Skeletal muscle tissue (tissue), 4 donors: ENCODE results near the gene DPF1. TPM values are rescaled to one million over a fixed set of nuclear protein-coding genes. Genes with fewer than 3 reads are reported as not detected.
"Not testable (repeated sequence)": the region's sequence is repeated elsewhere in the genome, so short reads cannot be mapped to it uniquely, and the experiment has no call there.

Source experiments
- H3K27ac ChIP-seq: one replicate; pipeline ENCODE4 v1.7.0; 2013; ENCODE audit warnings: mild to moderate bottlenecking, low read depth, low read length, inconsistent platforms
- H3K27me3 ChIP-seq, 3 donors: one replicate each; pipeline ENCODE4 v1.7.0; 2013; ENCODE audit warnings: low read length in 3 of 3; ENCODE audit not compliant: control insufficient read depth in 3 of 3, insufficient read depth in 3 of 3
- H3K36me3 ChIP-seq, 3 donors: one replicate each; pipeline ENCODE4 v1.7.0; 2013; ENCODE audit warnings: low read length in 3 of 3; ENCODE audit not compliant: control insufficient read depth in 3 of 3, insufficient read depth in 3 of 3
- H3K4me1 ChIP-seq, 3 donors: one replicate each; pipeline ENCODE4 v1.7.0; 2013; ENCODE audit warnings: low read length in 3 of 3, mild to moderate bottlenecking in 3 of 3; ENCODE audit not compliant: control insufficient read depth in 3 of 3, insufficient read depth in 3 of 3
- H3K4me3 ChIP-seq, 3 donors: one replicate each; pipeline ENCODE4 v1.7.0; 2013; ENCODE audit warnings: low read length in 3 of 3
- H3K9ac ChIP-seq, 3 donors: one replicate each; pipeline ENCODE4 v1.7.0; 2013; ENCODE audit warnings: low read length in 3 of 3, mild to moderate bottlenecking in 3 of 3, moderate library complexity in 2 of 3, low read depth in 1 of 3
- H3K9me3 ChIP-seq, 3 donors: one replicate each; pipeline ENCODE4 v1.7.0; 2013; ENCODE audit warnings: low read length in 3 of 3; ENCODE audit not compliant: control insufficient read depth in 3 of 3
- total RNA-seq: library from RNA; depleted of rRNA; stranded (reverse); fragments of >200 nt; gene quantifications from one replicate; pipeline ENCODE4 v1.2.3, GENCODE V29; 2014
- donor health status: Osteomylitis.

The DPF1 gene
- total RNA-seq, 1 donor from 2014 or later, result 1.0 TPM

DNA sequence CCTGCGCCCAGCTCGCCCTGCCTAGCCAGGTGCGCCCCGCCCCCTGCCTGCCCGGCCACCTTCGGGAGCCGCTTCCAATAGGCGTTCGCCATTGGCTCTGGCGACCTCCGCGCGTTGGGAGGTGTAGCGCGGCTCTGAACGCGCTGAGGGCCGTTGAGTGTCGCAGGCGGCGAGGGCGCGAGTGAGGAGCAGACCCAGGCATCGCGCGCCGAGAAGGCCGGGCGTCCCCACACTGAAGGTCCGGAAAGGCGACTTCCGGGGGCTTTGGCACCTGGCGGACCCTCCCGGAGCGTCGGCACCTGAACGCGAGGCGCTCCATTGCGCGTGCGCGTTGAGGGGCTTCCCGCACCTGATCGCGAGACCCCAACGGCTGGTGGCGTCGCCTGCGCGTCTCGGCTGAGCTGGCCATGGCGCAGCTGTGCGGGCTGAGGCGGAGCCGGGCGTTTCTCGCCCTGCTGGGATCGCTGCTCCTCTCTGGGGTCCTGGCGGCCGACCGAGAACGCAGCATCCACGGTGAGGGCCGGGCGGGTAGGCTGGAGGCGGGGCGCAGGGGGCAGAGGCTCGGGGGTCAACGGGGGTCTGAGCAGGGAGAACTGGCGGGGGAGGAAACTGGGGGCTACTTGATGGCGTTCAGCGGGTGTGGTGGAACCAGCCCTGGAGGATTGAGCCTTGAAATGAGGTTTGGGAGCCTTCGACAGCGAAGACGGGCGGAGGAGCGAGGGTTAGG is 40.6 kb upstream of the DPF1 start, which contains the start of gene SPINT2:
Gene SPINT2, plus strand, starts transcription at position 88 of the 727 bp plus-strand sequence. Its CDS starts 320 bp downstream, at position 408.
- Histone ChIP-seq H3K9ac (peak within 1 kb of the TSS in 1 of 3 donors; percentile 40), H3K27ac (no peak within 1 kb of the TSS)

DNA sequence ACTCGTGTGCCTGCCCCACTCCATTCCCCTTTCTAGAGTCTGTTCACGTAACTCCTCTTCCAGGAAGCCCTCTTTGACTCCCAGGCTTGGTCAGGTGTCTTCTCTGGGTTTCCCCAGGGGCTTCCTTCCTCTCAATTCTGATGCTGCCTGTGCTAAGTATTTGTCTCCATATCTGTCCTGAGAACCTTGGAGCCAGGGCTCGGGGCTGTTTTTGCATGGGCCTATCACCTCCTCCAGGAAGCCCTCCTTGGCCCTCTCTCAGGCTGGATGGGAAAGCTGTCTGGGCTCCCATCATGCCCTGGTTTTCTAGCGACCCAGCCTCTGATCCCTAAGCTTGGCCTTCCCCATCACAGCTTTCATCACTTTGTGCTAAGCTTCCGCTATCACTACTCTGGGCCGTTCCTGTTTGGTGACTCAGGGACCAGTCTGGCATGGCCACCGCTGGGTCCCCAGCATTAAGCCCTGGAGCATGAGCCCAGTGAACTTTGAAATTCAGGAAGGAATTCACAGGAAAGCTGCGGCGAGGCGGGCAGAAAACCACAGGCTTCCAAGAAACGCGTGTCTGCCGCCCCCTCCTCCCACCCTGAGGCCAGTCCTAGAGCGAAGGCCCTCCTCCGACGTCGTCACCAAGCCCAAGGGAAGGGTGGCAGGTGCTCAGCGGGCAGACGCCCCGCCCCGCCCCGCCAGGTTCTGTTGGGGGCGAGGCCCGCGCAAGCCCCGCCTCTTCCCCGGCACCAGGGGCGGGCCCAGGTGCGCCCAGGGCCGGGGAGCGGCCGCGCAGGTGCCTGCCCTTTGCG is 39.9 kb upstream of the DPF1 start:
- H3K36me3 ChIP-seq, result no peaks in the 10 kb centered on the region
- H3K9me3 ChIP-seq, result no peaks in the 10 kb centered on the region
- no peak overlapping the region for H3K27ac ChIP-seq
- H3K4me3 ChIP-seq, result peak overlapping the region; percentile 38 to 65 (median 58)
- peaks cover 0 to 10% (median 10%) of the 10 kb centered on the region in 3 donors for H3K4me1 ChIP-seq
- H3K9ac ChIP-seq, result peak overlapping the region in 1 of 3 donors; percentile 40
- H3K27me3 ChIP-seq, result peaks cover 15 to 22% (median 19%) of the 10 kb centered on the region in 3 donors

More for the DNA sequence above, 40.6 kb upstream of the DPF1 start, which contains the start of gene SPINT2:
- Histone ChIP-seq H3K36me3 (no peaks in the 10 kb centered on the region), H3K27me3 (peaks cover 15 to 22% (median 19%) of the 10 kb centered on the region in 3 donors), H3K9me3 (no peaks in the 10 kb centered on the region), H3K4me3 (peak within 1 kb of the TSS; percentile 43 to 65 (median 58)), H3K4me1 (peaks cover 0 to 10% (median 10%) of the 10 kb centered on the region in 3 donors)

DNA sequence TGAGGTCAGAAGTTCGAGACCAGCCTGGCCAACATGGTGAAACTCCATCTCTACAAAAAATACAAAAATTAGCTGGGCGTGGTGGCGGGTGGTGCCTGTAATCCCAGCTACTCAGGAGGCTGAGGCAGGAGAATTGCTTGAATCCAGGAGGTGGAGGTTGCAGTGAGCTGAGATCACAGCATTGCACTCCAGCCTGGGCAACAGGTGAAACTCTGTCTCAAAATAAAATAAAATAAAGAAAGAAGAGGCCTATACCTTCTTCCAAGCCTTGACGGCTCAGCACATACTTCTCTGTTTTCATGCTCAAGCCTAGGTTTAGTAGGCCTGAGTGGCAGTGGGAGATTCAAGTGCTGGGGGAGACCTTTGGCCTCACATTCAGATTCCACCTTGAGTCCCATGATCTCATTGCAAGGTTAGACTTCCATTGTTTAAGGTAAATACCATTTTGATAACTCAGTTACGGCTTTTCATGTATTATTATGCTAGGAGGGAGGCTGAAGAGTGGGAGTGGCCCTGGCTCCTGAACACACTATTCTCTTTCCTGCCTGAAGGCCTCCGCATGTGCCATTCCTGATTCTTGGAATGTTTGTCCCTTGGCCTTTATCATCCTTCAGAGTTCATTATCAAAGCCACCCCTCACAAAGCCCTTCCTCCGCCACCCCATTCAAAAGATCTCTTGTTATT is 38.7 kb upstream of the DPF1 start:
- Histone ChIP-seq H3K4me3 (no peak overlapping the region), H3K27ac (no peak overlapping the region), H3K36me3 (no peaks in the 10 kb centered on the region), H3K27me3 (peaks cover 15 to 22% (median 19%) of the 10 kb centered on the region in 3 donors), H3K9ac (no peak overlapping the region), H3K4me1 (peaks cover 0 to 10% (median 10%) of the 10 kb centered on the region in 3 donors), H3K9me3 (no peaks in the 10 kb centered on the region)

DNA sequence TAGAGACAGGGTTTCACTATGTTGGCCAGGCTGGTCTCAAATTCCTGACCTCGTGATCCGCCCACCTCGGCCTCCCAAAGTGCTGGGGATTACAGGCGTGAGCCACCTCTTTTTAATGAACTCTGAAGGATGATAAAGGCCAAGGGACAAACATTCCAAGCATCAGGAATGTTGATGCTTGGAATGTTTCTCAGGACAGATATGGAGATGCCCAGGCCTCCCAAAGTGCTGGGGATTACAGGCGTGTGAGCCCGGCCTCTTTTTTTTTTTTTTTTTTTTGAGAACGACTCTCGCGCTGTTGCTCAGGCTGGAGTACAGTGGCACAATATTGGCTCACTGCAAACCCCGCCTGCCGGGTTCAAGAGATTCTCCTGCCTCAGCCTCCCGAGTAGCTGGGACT is 37.9 kb upstream of the DPF1 start:
- H3K4me1 ChIP-seq, result peaks cover 0 to 10% (median 10%) of the 10 kb centered on the region in 3 donors
- H3K9me3 ChIP-seq, H3K27ac ChIP-seq, H3K4me3 ChIP-seq, H3K36me3 ChIP-seq, H3K9ac ChIP-seq: not testable (repeated sequence)
- peaks cover 15 to 22% (median 22%) of the 10 kb centered on the region in 3 donors for H3K27me3 ChIP-seq

DNA sequence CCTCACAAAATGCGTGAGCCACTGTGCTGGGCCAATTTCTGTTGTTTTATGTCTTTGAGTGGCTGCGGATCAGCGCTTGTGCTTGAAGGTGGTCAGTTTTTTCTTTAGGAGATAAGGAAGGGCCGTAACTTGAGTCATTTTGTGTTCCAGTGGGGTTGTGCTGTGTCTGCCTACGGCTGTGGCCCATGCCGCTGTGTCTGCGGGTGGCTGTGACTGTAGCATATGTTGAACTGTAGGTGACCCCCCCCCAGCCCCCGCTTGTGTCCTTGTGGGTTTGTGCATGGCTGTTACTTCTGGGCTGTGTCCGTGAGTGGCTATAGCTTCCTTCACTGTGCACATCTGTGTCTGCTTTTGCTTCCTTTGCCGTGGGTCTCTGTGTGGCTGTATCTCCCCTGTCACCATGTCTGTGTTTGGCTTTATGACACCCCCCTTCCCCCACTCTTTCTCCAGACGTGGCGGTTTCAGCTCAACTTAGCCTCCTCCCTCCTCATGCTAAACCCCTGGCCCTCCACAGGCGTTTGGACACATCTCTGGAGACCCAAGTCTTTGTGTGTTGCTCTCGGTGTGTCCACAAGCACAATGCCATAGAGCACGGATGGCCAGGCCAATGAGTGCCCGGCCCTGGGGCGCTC is 31.5 kb upstream of the DPF1 start:
- Histone ChIP-seq H3K9ac (peak overlapping the region in 1 of 3 donors; percentile 73), H3K36me3 (no peaks in the 10 kb centered on the region), H3K27ac (peak overlapping the region; percentile 36), H3K27me3 (peaks cover 16 to 30% (median 28%) of the 10 kb centered on the region in 3 donors), H3K4me1 (peaks cover 13 to 17% (median 15%) of the 10 kb centered on the region in 3 donors), H3K4me3 (peak overlapping the region; percentile 33 to 68 (median 60)), H3K9me3 (no peaks in the 10 kb centered on the region)

- H3K9ac ChIP-seq, result peak overlapping the region; percentile 0 to 74 (median 32)
- H3K27me3 ChIP-seq, result peaks cover 16 to 30% (median 28%) of the 10 kb centered on the region in 3 donors
- no peaks in the 10 kb centered on the region for H3K9me3 ChIP-seq
- peaks cover 13 to 17% (median 17%) of the 10 kb centered on the region in 3 donors for H3K4me1 ChIP-seq
- H3K36me3 ChIP-seq, result no peaks in the 10 kb centered on the region
- H3K4me3 ChIP-seq, result peak overlapping the region in 2 of 3 donors; percentile 15 to 54
- peak overlapping the region; percentile 86 for H3K27ac ChIP-seq
Measured at GRCh38 chr19:38253788-38254187, 29.8 kb upstream of the DPF1 start.

GRCh38 chr19:38252941-38253691 is 29.1 kb upstream of the DPF1 start:
- peaks cover 16 to 30% (median 28%) of the 10 kb centered on the region in 3 donors for H3K27me3 ChIP-seq
- peak overlapping the region; percentile 86 for H3K27ac ChIP-seq
- peak overlapping the region in 2 of 3 donors; percentile 15 to 58 for H3K4me3 ChIP-seq
- H3K9me3 ChIP-seq, result no peaks in the 10 kb centered on the region
- no peaks in the 10 kb centered on the region for H3K36me3 ChIP-seq
- H3K4me1 ChIP-seq, result peaks cover 15 to 17% (median 17%) of the 10 kb centered on the region in 3 donors
- H3K9ac ChIP-seq, result peak overlapping the region; percentile 0 to 74 (median 32)

- peaks cover 17% of the 10 kb centered on the region in 3 donors for H3K4me1 ChIP-seq
- H3K9ac ChIP-seq, result peak overlapping the region in 2 of 3 donors; percentile 22 to 74
- peak overlapping the region; percentile 86 for H3K27ac ChIP-seq
- H3K27me3 ChIP-seq, result peaks cover 16 to 30% (median 28%) of the 10 kb centered on the region in 3 donors
- H3K4me3 ChIP-seq, result peak overlapping the region in 2 of 3 donors; percentile 1 to 58
- H3K9me3 ChIP-seq, result no peaks in the 10 kb centered on the region
- H3K36me3 ChIP-seq, result no peaks in the 10 kb centered on the region
Measured at GRCh38 chr19:38252385-38252784, 28.4 kb upstream of the DPF1 start.
